ENCODE results near the gene DNAI1.

DNAI1 gene

GRCh38 chr9:34507966-34508365 lies 49.4 kb downstream of the DNAI1 start:
- in situ Hi-C loops (cut with HindIII; ENCODE audit: low sequenced_read_pairs): loop anchor here (10.0 kb wide), 1 partner anchor 67 kb away; no protein-coding TSS in a partner anchor
- DNase-seq (ENCODE audit: low read depth, low spot score): no peak
- TF ChIP-seq CTCF (IDR thresholded peaks at IDR 0.05; ENCODE audit: low read depth, low read length): no peak
- H3K4me3 ChIP-seq (ENCODE audit: low read depth, low read length): no peak overlapping the region

GRCh38 chr9:34508463-34508862 lies 49.9 kb downstream of the DNAI1 start:
- DNase-seq (ENCODE audit: low read depth, low spot score): no peak
- no peak for TF ChIP-seq CTCF (IDR thresholded peaks at IDR 0.05; ENCODE audit: low read depth, low read length)
- no peak overlapping the region for H3K4me3 ChIP-seq (ENCODE audit: low read depth, low read length)
- in situ Hi-C loops (cut with HindIII; ENCODE audit: low sequenced_read_pairs): loop anchor here (10.0 kb wide), 1 partner anchor 66 kb away; no protein-coding TSS in a partner anchor

DNA sequence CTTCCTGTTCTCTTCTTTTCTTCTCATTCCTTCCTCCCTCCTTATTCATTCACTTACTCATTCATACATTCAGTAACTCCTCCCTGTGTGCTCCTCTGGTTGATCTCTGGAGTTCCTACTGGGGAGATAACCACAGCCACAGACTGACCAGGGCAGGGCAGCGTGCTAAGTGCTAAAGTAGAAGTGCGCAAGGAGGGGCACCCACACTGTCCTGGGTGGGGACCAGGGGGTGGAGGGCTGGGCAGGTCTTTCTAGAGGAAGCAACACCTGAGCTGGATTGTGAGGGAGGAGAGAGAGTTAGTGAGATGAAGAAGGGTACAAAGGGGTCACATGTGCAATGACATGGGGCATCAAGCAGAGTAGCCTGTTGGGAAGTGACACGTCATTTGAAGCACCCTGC lies 50.3 kb downstream of the DNAI1 start:
- H3K4me3 ChIP-seq (ENCODE audit: low read depth, low read length): no peak overlapping the region
- no peak for DNase-seq (ENCODE audit: low read depth, low spot score)
- in situ Hi-C loops (cut with HindIII; ENCODE audit: low sequenced_read_pairs): loop anchor here (10.0 kb wide), 1 partner anchor 66 kb away; no protein-coding TSS in a partner anchor
- TF ChIP-seq CTCF (IDR thresholded peaks at IDR 0.05; ENCODE audit: low read depth, low read length): no peak

DNA sequence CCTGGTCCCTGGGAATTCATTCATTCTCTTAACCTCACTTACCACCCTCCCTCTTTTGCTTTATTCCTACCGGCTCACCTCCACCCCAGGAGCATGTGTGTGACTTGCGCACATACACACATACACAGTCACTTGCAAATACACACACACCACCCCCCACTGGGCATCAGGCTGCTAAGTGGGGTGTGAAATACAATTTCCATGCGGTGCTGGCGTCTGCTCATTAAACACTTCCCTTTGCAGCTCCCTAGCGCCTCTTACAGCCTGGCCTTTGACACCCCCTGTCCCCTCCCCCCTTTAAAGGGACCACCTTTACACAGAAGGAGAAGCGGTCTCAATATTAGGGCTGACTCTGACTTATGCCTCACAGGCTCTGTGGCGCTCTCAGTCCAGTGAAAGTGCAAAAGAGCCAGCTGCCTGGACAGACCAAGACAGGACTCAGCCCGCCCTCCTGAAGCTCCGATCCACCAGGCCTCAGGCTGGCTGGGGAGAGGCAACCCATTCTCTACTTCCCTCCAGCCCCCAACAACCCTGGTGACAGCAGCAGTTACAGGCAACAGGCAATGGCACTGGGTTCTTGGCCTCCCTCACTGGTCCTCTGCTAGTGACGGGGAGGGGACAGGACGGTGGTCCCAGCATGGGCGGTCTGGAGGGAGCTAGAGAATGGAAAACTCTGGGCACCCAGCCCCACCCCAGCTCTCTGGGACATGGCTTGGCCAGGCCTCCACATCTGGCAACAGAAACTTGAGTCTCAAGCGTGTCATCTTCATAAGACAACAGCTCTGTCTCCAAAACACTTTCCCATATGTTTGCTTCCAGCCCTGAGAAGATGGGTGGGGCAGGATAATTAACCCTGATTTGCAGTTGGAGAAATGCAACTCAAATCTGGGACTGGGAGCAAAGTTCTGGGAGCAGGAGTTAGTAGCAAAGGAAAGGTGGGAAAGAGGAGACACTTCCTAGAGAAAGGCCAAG lies 52.2 kb downstream of the DNAI1 start:
- DNase-seq (ENCODE audit: low read depth, low spot score): no peak
- H3K4me3 ChIP-seq (ENCODE audit: low read depth, low read length): no peak overlapping the region
- in situ Hi-C loops (cut with HindIII; ENCODE audit: low sequenced_read_pairs): no loop called here
- TF ChIP-seq CTCF (IDR thresholded peaks at IDR 0.05; ENCODE audit: low read depth, low read length): no peak

- in situ Hi-C loops (cut with HindIII; ENCODE audit: low sequenced_read_pairs): no loop called here
- no peak for TF ChIP-seq CTCF (IDR thresholded peaks at IDR 0.05; ENCODE audit: low read depth, low read length)
- no peak overlapping the region for H3K4me3 ChIP-seq (ENCODE audit: low read depth, low read length)
- no peak for DNase-seq (ENCODE audit: low read depth, low spot score)
Measured at GRCh38 chr9:34512131-34513078, 53.8 kb downstream of the DNAI1 start.

GRCh38 chr9:34513567-34514214 lies 55.1 kb downstream of the DNAI1 start:
- no peak for TF ChIP-seq CTCF (IDR thresholded peaks at IDR 0.05; ENCODE audit: low read depth, low read length)
- H3K4me3 ChIP-seq (ENCODE audit: low read depth, low read length): no peak overlapping the region
- in situ Hi-C loops (cut with HindIII; ENCODE audit: low sequenced_read_pairs): no loop called here
- DNase-seq (ENCODE audit: low read depth, low spot score): no peak
